Loucy (cell line): ENCODE measurements around the gene POU2F3.

Experiments
- H2AFZ ChIP-seq: fragments of 200-600 bp; sonication (generic); 2 replicates; pipeline ENCODE4 v1.6.0; 2016; ENCODE audit warnings: antibody characterized with exemption, mild to moderate bottlenecking, low read length, moderate library complexity
- H3F3A ChIP-seq: fragments of 200-600 bp; 2 replicates; pipeline ENCODE4 v1.6.0; 2016; ENCODE audit warnings: antibody characterized with exemption, low read depth, mild to moderate bottlenecking
- H3K27me3 ChIP-seq: fragments of 200-600 bp; sonication (generic); 2 replicates; pipeline ENCODE4 v1.6.1; 2014; ENCODE audit warnings: low read length, mild to moderate bottlenecking; ENCODE audit not compliant: insufficient read depth, poor library complexity, severe bottlenecking
- H3K36me3 ChIP-seq: fragments of 200-600 bp; sonication (generic); 2 replicates; pipeline ENCODE4 v1.6.1; 2016; ENCODE audit warnings: low read length; ENCODE audit not compliant: insufficient read depth
- H3K4me1 ChIP-seq: fragments of 200-600 bp; sonication (generic); 2 replicates; pipeline ENCODE4 v1.5.1; 2014; ENCODE audit warnings: low read length, mild to moderate bottlenecking; ENCODE audit not compliant: insufficient read depth, poor library complexity, severe bottlenecking
- H3K4me2 ChIP-seq: fragments of 200-600 bp; sonication (generic); 2 replicates; pipeline ENCODE4 v1.6.0; 2014; ENCODE audit warnings: antibody characterized with exemption, low read length, low read depth, mild to moderate bottlenecking; ENCODE audit not compliant: poor library complexity, severe bottlenecking
- H3K4me3 ChIP-seq: fragments of 200-600 bp; sonication (generic); 2 replicates; pipeline ENCODE4 v1.5.1; 2014; ENCODE audit warnings: low read length, mild to moderate bottlenecking, mixed read lengths; ENCODE audit not compliant: poor library complexity, severe bottlenecking
- H3K79me2 ChIP-seq: fragments of 200-600 bp; sonication (generic); 2 replicates; pipeline ENCODE4 v1.6.1; 2014; ENCODE audit warnings: low read length; ENCODE audit not compliant: insufficient read depth
- H3K9ac ChIP-seq: fragments of 200-600 bp; sonication (generic); 2 replicates; pipeline ENCODE4 v1.6.0; 2014; ENCODE audit warnings: mild to moderate bottlenecking, low read depth, low read length, moderate library complexity; ENCODE audit not compliant: poor library complexity, severe bottlenecking
- H3K9me2 ChIP-seq: fragments of 200-600 bp; sonication (generic); replicated peaks from 2 replicates; pipeline ENCODE4 v1.6.1; 2016; ENCODE audit warnings: low read depth, low read length, mixed read lengths
- H3K9me3 ChIP-seq: fragments of 200-600 bp; sonication (generic); 2 replicates; pipeline ENCODE4 v1.6.1; 2014; ENCODE audit warnings: mild to moderate bottlenecking, antibody characterized with exemption, low read length, low read depth; ENCODE audit not compliant: insufficient read depth
- H4K20me1 ChIP-seq: fragments of 200-600 bp; sonication (generic); 2 replicates; pipeline ENCODE4 v1.6.0; 2014; ENCODE audit warnings: antibody characterized with exemption, low read length, mild to moderate bottlenecking; ENCODE audit not compliant: insufficient read depth, poor library complexity, severe bottlenecking
- EZH2phosphoT487 ChIP-seq: fragments of 200-600 bp; IDR thresholded peaks from 2 replicates; pipeline ENCODE4 v1.6.1; 2018; ENCODE audit warnings: antibody characterized with exemption, mild to moderate bottlenecking, moderate library complexity, borderline replicate concordance
- TF ChIP-seq, protein P1 (sequence below): fragments of 200-600 bp; sonication (generic); conservative IDR thresholded peaks from 2 replicates; pipeline ENCODE4 v1.5.1; 2014; ENCODE audit warnings: mild to moderate bottlenecking, antibody characterized with exemption, low read length

POU2F3 gene

DNA sequence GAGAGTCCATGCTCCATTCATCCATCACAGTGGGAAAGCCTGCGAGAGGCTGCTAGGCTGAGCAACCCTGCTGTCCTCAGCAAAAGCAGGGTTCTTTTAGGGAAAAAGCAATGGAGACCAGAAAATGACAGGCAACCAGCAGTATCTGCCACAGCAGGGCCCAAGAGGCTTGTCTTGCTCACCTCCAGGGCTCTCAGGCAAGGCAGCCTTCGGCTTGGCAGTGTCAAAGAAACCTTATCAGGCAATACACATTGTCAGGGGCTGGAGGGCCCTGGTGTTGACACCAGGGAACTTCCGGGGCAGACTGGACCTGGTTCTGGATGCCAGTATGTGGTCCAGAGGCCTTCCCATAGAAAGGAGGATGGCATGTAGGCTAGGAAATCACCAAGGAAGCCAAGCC, 74.9 kb downstream of the POU2F3 start:
- Histone ChIP-seq H3K9me3 (no peaks in the 10 kb centered on the region), H3K4me3 (no peak overlapping the region), H3K4me1 (no peaks in the 10 kb centered on the region), H3F3A (no peaks in the 10 kb centered on the region), H2AFZ (no peak overlapping the region), H3K36me3 (no peaks in the 10 kb centered on the region), H3K79me2 (no peaks in the 10 kb centered on the region), H3K9ac (no peak overlapping the region), H3K27me3 (no peaks in the 10 kb centered on the region), H4K20me1 (no peaks in the 10 kb centered on the region), H3K4me2 (no peak overlapping the region), H3K9me2 (no peaks in the 10 kb centered on the region)
- TF ChIP-seq, protein P1, sequence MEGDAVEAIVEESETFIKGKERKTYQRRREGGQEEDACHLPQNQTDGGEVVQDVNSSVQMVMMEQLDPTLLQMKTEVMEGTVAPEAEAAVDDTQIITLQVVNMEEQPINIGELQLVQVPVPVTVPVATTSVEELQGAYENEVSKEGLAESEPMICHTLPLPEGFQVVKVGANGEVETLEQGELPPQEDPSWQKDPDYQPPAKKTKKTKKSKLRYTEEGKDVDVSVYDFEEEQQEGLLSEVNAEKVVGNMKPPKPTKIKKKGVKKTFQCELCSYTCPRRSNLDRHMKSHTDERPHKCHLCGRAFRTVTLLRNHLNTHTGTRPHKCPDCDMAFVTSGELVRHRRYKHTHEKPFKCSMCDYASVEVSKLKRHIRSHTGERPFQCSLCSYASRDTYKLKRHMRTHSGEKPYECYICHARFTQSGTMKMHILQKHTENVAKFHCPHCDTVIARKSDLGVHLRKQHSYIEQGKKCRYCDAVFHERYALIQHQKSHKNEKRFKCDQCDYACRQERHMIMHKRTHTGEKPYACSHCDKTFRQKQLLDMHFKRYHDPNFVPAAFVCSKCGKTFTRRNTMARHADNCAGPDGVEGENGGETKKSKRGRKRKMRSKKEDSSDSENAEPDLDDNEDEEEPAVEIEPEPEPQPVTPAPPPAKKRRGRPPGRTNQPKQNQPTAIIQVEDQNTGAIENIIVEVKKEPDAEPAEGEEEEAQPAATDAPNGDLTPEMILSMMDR = no peak
- TF ChIP-seq EZH2phosphoT487 = no peak

DNA sequence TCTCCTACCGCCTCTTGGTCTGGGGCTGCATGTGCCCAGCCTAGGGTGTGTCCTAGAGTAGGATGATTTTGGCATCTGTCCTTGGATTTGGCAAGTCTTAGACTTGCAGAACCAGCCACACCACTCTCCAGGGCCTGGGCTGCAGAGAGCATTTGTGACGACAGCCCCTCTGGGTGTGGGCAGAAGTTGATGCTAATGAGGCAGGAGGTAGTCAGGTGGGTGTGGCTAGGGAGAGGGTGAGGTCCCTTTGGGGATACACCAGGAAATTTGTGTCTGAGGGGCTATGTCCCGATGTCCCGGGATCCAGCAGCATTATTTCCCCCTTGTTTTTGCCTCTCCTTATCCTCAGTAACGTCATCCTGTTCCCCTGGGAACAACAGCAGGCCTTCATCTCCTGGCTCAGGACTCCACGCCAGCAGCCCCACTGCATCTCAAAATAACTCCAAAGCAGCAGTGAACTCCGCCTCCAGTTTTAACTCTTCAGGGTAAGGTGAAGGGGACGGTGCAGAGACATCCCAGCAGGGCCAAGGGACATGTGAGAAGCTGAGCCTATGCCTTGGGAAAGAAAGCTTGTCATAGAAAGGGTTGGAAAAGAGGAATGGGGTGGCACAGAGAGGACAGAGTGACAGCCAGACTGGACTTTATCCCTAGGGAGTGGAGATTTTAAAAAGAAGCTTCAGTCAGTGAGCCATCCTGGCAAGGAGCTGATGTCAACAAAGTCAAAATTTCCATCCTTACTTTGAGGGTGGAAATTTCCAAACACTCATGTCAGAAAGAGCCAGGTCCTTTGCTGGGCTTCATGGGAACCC, 77.1 kb downstream of the POU2F3 start:
- H3F3A ChIP-seq = no peaks in the 10 kb centered on the region
- H2AFZ ChIP-seq = no peak overlapping the region

DNA sequence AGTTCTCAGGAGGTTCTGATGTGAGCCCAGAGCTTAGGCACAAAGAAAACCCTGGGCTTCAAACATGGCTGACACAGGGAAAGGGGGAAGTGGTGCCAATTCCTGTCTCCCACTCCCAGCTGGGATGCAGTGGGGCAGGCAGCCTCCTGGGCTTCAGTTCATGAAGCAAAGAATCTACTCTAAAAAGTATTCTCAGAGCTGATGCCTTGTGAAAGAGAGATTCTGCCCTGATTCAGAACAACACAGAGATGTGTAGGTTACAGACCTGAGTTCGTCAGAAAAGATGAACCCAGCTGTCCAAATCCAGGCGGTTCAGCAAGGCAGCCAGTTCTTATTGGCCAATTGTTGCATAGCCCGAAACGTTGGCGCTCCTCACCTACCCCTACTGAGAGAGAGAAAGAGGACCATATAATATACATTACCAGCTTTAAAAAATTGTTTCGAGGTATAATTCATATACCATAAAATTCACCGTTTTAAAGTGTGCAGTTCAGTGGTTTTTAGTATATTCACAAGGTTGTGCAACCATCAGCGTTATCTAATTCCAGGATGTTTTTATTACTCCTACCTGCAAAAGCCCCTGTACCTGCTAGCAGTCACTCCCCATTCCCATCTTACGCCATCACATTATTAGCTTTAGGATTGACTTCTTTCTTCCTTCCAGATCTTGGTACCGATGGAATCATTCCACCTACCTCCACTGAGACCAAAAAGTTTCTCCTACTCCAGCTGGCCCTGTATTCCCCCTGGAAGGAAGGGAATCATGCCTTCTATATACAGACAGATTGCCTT, 77.9 kb downstream of the POU2F3 start:
- no peak for TF ChIP-seq EZH2phosphoT487
- TF ChIP-seq, protein P1 = no peak
- peaks cover 6% of the 10 kb centered on the region for H3K27me3 ChIP-seq
- no peaks in the 10 kb centered on the region for H4K20me1 ChIP-seq
- H3K4me3 ChIP-seq = no peak overlapping the region
- H3K36me3 ChIP-seq = no peaks in the 10 kb centered on the region
- H3K4me2 ChIP-seq = no peak overlapping the region
- no peaks in the 10 kb centered on the region for H3K4me1 ChIP-seq
- no peaks in the 10 kb centered on the region for H3F3A ChIP-seq
- no peaks in the 10 kb centered on the region for H3K9me2 ChIP-seq
- H3K9me3 ChIP-seq = no peaks in the 10 kb centered on the region
- no peaks in the 10 kb centered on the region for H3K79me2 ChIP-seq
- H3K9ac ChIP-seq = no peak overlapping the region
- H2AFZ ChIP-seq = no peak overlapping the region

More for the DNA sequence above, 77.1 kb downstream of the POU2F3 start:
- no peak for TF ChIP-seq EZH2phosphoT487
- TF ChIP-seq, protein P1 = no peak
- H3K4me2 ChIP-seq = no peak overlapping the region
- no peak overlapping the region for H3K9ac ChIP-seq
- no peaks in the 10 kb centered on the region for H3K4me1 ChIP-seq
- H3K27me3 ChIP-seq = no peaks in the 10 kb centered on the region
- H3K9me3 ChIP-seq = no peaks in the 10 kb centered on the region
- no peak overlapping the region for H3K4me3 ChIP-seq
- H3K9me2 ChIP-seq = no peaks in the 10 kb centered on the region
- no peaks in the 10 kb centered on the region for H3K79me2 ChIP-seq
- no peaks in the 10 kb centered on the region for H4K20me1 ChIP-seq
- H3K36me3 ChIP-seq = no peaks in the 10 kb centered on the region
